ENCODE data around the gene RAD51B.

RAD51B gene

DNA sequence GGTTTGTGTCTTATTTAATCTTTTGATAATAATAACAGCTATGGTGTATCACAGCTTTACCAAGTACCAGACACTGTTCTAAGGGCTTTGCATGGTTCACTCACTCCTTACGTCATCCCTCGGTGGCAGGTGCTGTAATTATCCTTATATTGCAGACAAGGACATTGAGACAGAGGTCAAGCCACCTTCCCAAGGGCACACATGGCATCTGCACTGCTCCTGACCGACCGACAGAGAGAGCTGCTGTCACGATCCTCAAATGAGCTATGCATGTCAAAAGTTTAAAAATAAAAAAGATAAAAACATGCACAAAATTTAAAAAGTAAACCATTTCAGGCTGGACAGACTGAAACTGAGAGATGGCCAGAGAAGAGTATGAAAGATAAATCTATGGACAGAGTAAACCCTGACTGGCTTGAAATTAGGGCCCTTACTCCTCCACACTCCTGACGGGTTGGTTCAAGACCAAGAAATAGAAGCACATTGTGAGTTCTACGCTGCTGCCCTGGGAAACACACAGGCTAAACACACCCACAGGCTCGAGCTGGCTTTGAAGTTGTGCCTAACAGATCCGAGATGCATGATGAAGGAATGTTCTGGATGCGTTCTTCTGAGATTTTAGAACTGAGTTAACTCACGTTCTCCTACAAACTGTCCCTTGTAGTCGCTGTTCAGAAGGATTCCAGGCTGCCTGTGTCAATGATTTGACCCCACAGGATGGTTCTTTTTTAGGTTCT lies 704.6 kb downstream of the RAD51B start:
- DNase-seq = no peak

- no peak for DNase-seq
Measured at GRCh38 chr14:68525516-68525915, 705.9 kb downstream of the RAD51B start.

- DNase-seq = no peak
Measured at GRCh38 chr14:68526512-68527091, 707.0 kb downstream of the RAD51B start.

- DNase-seq = no peak
Measured at GRCh38 chr14:68527329-68527851, 707.8 kb downstream of the RAD51B start.

GRCh38 chr14:68528040-68528687 lies 708.6 kb downstream of the RAD51B start:
- DNase-seq = no peak

DNA sequence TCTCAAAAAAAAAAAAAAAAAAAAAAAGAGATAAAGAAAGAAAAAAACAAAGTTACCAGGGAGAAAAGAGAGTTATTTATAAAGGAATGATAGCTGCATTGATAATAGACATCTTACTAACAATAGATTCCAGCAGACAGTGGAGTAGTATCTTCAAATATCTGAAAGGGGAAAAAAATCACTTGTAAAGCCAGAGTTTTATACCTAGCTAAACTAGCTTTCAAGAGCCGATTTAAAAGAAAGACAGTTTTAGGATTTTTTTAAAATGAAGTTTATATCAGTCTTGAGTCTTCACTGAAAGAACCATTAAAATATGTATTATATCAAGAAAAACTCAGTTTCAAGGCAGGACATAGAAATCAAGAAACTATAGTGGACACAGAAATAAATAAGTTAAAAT lies 710.9 kb downstream of the RAD51B start:
- DNase-seq = no peak

DNA sequence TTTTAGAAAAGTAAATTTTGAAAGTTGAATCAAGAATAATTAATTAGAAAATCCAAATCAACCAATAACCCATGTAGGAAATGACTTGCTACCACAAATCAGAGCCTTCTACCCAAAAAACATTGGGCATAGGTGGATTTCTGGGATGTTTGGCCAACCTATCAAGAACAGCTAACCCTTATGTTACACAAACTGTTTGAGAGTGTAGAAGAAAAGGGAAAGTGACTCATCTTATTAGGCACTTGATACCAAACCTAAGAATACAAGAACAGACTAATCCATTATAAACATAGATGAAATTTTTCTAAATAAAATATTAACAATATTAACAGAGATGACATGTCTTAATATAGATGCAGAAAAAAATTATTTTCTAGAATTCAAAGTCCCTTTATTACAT lies 712.9 kb downstream of the RAD51B start:
- DNase-seq = no peak

GRCh38 chr14:68534276-68534675 lies 714.7 kb downstream of the RAD51B start:
- no peak for DNase-seq

GRCh38 chr14:68535404-68536017 lies 715.9 kb downstream of the RAD51B start:
- DNase-seq = no peak

GRCh38 chr14:68536018-68536410 lies 716.4 kb downstream of the RAD51B start:
- no peak for DNase-seq

DNA sequence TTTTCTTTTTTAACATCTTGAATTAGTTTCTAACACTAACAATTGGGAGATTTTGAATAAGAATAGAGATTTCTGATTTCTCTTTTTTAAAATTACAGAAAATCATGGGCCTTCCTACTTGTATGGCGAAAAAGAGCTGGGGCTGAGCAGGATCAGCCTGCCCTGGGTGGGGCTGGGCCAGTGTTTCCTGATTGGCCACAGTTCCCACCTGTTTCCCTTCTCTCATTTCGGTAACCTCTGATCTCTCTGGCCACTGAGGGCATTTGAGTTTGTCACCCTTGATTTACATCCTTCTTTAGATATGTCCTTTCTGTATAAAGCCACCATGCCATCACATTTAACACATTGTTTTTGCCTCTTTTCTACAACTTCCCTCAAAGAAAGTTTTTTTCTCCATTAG lies 719.1 kb downstream of the RAD51B start:
- no peak for DNase-seq

DNA sequence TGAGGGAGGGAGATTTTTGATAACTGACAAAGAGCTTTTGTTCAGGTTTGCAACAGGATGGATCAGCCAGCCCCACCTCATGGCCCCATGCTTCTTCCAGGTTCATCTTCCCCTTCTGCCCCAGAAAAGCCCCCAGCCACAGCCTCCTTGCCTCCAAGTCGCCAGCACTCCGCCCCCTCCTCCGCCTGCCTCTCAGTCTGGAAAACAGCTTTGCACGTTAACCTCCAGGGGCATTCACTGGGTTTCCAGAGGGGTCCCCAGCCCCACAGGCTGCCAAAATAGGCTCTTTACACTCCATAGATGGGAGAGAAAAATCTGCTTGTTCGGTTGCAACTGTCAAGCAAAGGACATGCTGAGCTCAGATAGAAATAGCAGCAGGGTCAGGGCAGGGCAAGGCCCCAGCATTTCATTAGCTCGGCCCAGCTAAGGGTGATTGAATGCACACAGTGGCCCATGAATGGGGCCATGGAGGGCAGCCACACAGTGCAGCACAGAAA lies 719.7 kb downstream of the RAD51B start:
- DNase-seq = no peak

- DNase-seq = no peak
Measured at GRCh38 chr14:68539789-68540188, 720.2 kb downstream of the RAD51B start.

DNA sequence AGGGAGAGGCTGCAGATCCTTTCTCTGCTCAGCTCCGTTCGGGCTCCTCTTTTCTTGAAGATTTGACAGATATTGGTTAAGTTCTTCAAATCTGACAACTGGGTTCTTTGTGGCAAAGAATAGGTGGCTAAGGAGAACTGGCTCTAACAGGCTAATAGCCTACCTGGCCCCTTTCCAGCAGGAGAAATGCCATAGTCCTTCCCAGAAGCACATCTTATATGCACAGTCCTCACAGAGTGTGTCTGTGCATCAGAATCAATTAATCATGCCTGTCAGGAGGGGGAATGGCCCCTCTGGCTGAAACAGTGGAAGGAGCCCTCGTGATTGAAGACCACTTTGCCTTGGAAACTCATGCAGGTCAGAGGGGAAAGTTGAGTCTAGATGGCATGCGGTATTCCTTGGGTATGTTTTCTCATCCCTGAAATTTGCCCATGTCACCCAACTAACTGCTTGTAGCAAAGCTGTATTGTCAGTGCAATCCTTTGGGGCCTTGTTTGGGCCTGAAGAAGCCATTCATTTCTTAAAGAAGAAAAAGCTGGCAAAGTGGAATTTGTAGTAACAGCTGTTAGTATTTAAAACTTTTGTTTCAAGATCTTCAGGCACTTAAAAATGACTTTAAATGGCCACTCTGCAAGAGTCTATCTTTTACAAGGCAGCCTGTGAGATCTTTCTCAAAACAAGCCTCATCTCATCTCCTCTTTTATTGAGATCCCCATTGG lies 721.8 kb downstream of the RAD51B start:
- no peak for DNase-seq

- DNase-seq = no peak
Measured at GRCh38 chr14:68542346-68542745, 722.8 kb downstream of the RAD51B start.

DNA sequence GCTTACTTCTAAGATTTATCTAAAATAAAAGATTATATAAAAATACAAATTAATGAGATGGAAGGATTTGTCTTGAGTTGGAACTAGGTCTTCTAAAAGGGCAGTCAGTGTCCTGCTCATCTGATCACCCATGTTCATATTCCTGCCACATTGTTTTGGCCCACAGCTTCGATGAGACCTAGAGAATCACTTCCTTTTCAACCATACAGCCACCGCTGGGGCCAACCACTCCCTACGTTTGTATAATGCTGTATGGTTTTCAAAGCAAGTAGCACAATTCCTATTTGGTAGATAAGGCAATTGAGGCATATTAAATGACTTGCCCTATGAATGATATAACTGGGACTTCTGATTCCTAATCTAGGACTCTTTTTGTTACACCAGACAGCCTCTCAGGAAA lies 723.9 kb downstream of the RAD51B start:
- no peak for DNase-seq

DNA sequence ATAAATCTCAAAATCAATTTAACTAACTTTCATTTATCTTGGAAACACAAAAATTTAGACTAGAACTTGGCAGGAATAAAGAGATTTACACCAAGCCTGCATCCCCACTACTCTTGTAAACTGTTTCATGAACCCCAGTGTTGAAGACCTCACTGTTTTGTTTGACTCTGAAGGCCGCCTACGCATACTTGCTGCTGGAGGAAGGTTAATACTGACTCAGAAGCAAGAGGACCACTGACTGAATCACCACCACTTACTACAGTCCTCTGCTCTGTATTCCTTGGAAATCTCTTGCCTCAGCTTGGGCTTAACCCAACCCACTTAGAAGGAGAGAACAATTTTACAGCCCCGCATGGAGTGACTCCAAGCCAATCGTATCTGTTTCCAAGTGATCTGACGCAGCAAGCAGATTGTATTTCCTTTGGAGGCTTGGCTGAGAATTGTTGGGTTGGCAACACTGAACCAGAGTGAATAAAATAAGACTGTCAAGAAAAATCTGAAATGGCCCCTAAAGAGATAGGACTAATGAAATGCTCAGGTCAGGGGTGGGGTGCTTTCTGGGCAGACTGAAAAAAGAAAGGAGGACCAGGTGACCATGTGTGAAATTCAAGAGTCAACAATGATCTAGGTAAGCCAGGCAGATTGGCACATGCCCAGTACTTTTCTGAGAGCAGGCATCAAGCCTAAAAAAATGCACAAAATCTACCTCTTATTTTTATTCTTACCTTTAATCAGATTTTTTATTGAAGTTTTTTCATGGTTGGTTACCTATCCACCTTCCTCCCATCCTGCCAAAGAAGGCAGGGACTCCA lies 724.7 kb downstream of the RAD51B start:
- no peak for DNase-seq

DNA sequence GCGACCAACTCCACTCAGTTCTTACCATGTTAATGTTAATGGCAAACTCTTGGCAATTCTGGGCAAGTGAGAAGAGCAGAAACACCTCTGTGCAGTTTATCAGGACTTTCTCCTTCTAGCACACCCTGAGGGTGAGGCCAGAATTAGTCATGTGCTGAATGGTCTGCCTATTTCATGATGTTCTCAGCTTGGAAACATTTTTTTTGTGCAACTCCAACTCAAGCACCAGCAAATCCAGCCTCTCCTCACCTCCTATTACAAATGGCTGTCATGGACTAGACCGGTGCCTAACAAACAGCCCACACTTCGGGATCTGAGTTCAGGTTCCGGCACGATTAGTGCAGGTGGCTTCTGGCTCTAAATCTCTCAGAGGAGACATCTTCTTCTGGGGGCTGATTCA lies 727.3 kb downstream of the RAD51B start:
- no peak for DNase-seq

DNA sequence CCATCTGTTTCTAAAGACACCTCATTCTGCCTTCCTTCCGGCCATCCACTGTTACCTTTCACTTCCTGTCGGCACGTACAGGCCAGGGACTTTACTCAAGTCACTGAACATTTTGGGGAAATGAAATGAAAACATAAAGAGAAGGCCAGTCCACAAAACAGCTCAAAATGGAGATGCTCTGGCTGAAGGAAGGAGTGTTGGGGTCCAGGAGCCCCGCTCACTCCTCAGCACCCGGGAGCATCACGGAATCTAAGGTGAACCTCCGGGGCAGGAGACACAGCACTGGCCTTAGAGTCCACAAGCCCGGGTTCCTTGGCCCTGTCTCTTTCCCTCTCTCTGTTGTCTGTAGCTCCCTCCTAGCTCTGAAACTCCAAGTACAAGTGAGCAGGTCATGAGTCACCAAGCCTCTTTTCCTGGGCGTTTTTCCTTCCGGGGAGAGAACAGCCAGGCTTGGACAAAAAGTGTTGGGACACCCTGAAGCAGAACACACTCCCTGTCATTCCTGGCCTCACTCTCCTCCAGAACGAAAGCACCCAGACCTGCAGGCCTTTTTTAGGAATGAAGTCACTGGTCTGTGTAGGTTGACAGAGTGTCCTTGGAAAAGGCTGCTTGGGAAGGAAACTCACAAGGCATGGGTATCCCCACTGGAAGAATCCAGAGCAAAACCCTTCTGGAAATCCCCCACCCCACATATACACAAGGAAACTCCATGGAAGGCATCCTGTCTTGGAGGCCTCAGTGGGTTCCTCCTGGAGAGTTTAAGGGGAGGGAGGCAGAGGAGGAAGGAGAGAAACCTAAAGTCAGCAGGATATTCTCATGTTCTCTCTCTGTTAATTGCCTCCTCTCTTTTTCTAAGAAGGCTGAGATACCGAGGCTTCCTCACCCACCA lies 728.0 kb downstream of the RAD51B start:
- DNase-seq = no peak

GRCh38 chr14:68548194-68549076 lies 728.9 kb downstream of the RAD51B start:
- DNase-seq = no peak
